AG10803 (cell line): ENCODE data around the gene COX19.

Source experiments
- DNase-seq: peaks from one replicate; pipeline ENCODE4 v3.0.0; 2010; ENCODE audit warnings: low read depth
- H3K4me3 ChIP-seq: 2 replicates; pipeline ENCODE4 v1.5.1; 2011; ENCODE audit warnings: mild to moderate bottlenecking, low read length, control low read depth
- CTCF ChIP-seq: conservative IDR thresholded peaks from 2 replicates; pipeline ENCODE4 v1.5.1; 2011; ENCODE audit warnings: mild to moderate bottlenecking, low read length, control low read depth, inconsistent platforms

COX19 gene

GRCh38 chr7:988426-988911, 13.1 kb upstream of the COX19 start:
- DNase-seq = peak; percentile 14
- H3K4me3 ChIP-seq = no peak overlapping the region
- no peak for TF ChIP-seq CTCF

GRCh38 chr7:987909-988308, 12.6 kb upstream of the COX19 start:
- DNase-seq = no peak
- no peak overlapping the region for H3K4me3 ChIP-seq
- no peak for TF ChIP-seq CTCF

- DNase-seq = no peak
- TF ChIP-seq CTCF = no peak
- no peak overlapping the region for H3K4me3 ChIP-seq
Measured at GRCh38 chr7:986766-987751, 11.7 kb upstream of the COX19 start.

GRCh38 chr7:985915-986741, 10.8 kb upstream of the COX19 start:
- no peak for TF ChIP-seq CTCF
- peak; percentile 13 for DNase-seq
- no peak overlapping the region for H3K4me3 ChIP-seq

- no peak for DNase-seq
- no peak for TF ChIP-seq CTCF
- no peak overlapping the region for H3K4me3 ChIP-seq
Measured at GRCh38 chr7:985127-985416, 9.7 kb upstream of the COX19 start.

GRCh38 chr7:984361-985126, 9.2 kb upstream of the COX19 start:
- H3K4me3 ChIP-seq = no peak overlapping the region
- no peak for TF ChIP-seq CTCF
- DNase-seq = no peak
